Measurements from ENCODE around the gene CCM2.

CCM2 gene

DNA sequence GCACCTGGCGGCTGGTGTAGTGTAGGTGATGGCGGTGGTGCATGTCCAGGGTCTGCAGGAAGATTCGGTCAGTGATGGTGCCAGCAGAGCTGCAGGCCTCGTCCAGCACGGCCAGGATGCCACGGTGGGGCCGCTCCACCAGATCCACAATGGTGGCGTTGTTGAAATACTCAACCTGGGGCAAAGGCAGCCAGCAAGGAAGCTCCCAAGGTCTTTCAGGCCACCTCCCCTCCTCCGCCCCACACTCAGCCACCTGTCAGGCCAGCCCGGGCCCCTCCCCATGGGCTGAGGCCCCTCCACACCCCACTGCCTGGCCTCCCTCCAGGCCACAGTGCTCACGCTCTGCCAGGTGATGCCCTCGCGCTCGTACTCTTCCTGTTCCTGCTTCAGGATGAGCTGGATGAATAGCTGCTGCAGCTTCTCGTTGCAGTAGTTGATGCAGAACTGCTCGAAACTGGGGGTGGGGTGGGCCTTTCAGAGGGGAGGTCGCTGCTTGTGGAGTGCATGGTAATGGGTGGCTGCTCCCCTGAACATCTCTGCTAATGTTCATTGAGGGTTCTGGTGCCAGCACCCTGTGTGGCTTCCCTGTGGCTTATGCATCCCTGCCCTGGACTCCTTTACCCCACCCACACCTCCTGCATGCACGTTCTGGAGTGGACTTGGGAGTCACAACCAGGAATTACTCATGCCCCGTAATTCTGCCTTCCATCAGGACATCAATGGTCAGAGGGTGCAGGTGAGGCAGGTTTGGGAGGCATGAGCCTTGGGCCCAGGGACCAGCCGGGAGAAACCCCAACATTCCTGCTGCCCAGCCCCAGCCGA, 30.1 kb upstream of the CCM2 start:
- DNase-seq, result peak in 1 of 2 experiments; percentile 20

DNA sequence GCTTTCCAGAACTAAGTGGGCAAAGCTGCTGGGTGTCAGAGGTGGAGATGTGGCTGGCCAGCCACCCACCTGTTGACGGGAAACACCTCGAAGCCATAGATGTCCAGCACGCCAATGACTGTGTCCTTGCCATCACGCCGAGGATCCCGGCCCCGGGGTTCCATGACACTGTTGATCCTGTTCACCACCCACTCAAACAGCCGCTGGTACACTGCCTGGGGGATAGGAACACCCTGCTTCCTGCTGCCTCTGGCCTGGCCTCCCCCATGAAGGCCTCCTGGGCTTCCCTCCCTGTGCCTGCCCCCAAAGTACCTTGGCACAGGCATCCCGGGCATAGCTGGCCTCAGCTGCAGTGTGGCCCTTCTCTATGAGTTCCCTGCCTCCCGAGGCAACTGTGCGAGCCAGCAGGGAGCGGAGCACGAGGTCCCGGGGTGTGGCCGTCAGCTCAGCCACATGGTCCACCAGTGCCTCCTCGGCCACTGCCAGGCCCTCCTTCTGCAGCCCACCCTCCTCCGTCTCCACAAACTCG, 29.4 kb upstream of the CCM2 start:
- no peak for DNase-seq

DNA sequence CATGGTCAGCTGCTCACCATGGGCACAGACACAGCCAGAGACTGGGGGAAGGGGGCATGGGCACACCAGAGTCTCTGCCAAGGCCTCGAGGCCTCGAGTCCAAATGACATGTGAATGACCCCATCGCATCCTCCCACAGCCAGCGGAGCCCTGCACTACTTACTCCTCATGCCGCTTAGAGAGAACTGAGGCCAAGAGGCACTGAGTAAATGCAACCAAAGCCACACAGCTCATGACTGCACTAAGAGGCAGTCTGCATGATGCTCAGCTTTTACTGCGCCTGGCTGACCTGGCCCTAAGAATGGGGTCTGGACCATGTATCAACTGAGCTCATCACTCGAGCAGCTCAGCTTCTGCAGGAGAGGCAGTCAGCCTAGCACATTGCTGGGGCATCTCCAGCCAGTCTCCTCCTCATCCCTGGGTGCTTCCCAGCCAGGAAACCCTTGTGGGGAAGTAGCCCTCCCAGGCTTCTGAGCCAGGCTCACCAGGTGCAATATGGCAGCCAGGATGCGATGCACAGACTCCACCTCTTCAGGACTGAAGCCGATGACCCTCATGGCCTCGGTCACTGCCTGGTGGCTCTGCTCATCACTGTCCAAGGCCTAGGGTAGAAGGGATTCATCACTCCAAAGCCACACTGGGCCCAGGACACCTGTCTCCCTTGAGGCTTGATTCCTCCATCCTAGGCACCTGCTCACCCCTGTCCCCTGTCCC, 28.7 kb upstream of the CCM2 start:
- DNase-seq, result no peak

DNA sequence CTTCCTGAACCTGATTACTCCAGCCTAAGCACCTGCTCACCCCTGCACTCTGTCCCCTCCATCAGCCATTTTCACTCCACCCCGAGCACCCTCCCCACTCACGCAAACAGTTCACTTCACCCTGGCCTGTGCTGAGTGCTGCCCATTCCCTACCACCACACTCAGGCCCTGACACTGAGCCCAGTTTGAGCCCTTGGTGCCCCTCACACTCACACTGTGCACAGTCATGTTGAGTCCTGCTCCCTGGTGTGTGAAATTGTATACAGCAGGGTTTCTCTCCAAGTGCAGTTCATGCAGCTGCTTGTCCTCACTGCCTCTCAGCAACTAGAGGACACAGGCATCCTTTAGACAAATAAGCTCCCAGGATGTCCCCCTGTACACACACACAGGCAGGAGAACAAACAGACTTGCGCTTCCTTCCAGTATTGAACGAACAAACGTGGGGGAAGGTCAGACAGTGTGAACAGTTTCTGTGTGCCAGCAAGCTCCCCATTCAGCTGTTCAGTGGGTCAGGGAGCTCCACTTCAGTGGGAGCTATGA, 28.0 kb upstream of the CCM2 start:
- peak; percentile 24 to 55 for DNase-seq

DNA sequence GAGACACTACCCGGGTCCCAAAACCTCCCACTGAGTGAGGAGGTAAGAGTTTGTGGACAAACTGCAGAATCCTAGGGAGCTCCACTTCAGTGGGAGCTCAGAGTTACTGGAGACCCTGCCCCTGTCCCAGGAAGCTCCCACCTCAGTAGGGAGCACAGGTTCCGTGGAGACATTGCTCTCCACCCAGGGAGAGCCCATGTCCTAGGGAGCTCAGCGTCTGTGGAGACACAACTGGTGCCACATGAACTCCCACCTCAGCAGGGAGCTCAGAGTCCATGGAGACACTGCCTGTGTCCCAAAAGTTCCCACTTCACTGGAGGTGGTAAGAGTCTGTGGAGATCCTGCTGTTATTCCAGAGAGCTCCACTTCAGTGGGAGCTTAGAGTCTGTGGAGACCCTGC, 27.4 kb upstream of the CCM2 start:
- no peak for DNase-seq

DNA sequence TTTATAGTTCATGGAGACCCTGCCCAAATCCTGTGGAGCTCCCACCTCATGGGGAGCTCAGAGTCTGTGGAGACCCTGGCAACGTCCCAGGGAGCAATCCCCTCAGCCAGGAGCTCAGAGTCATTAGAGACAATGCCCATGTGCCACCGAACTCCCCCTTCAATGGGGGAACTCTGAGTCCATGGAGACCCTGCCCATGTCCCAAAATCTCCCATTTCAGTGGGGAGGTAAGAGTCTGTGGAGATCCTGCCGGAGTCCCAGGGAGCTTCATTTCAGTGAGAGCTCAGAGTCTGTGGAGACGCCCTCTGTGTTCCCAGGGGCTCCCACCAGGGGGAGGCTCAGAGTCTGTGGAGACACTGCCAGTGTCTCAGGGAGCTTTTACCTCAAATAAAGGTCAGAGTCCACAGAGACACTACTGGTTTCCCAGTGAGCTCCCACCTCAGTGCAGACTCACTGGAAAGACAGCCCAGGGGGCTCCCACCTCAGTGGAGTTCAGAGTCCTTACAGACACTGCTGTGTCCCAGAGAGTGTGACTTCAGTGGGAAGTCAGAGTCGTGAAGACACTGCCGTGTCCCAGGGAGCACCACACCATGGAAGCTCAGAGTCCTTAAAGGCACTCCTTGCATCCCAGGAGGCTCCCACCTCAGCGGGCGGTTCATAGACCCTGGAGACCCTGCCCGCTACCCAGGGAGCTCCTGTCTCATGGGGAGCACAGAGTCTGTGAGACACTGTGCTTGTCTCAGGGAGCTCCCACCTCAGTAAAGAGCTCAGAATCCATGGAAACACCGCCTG, 26.2 kb upstream of the CCM2 start:
- DNase-seq, result no peak

DNA sequence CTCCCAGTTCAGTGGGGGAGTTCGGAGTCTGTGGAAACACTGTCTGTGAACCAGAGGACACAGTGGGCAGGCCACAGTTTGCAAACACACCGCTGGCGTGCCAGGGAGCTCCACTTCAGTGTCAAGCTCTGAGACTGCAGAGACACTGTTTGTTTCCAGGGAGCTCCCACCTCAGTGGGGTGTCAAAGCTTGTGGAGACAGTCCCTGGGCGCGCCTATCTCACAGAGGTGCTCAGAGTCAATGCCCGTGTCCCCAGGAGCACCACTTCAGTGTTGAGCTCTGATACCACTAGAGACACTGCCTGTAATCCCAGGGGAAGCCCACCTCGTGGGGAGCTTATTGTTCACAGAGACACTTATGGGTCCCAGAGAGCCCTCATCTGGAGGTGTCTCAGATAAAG, 25.5 kb upstream of the CCM2 start:
- DNase-seq, result no peak

DNA sequence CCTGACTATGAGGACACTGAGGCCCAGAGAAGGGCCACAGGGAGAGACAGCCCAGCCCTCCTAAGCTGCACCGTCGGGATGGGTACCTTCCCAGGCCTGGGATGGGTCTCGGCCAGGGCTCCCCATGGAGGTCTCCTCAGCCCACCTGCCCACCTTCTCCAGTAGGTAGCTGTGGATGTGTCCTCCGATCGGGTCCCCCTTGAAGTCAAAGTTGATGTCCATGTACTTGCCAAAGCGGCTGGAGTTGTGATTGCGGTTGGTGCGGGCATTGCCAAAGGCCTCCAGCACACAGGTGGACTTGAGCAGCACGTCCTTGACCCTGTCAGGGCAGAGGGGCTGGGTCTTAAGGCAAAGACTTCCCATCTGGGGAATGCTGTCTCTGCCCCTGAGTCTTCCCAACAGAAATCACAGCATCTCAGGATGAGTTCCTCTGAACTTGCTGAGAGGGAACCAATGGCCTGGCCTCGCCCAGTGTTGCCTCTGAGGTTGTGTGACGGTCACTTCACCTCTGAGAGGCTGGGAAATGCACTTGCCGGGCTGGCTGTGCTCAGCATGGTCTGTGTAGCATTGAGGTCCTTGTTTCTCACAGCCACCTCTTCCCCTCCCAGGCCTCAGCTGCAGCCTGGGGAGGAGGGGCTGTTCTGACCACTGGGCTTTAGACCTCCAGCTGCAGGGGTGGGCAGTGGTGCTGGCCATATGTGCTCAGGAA, 24.5 kb upstream of the CCM2 start:
- DNase-seq, result no peak

DNA sequence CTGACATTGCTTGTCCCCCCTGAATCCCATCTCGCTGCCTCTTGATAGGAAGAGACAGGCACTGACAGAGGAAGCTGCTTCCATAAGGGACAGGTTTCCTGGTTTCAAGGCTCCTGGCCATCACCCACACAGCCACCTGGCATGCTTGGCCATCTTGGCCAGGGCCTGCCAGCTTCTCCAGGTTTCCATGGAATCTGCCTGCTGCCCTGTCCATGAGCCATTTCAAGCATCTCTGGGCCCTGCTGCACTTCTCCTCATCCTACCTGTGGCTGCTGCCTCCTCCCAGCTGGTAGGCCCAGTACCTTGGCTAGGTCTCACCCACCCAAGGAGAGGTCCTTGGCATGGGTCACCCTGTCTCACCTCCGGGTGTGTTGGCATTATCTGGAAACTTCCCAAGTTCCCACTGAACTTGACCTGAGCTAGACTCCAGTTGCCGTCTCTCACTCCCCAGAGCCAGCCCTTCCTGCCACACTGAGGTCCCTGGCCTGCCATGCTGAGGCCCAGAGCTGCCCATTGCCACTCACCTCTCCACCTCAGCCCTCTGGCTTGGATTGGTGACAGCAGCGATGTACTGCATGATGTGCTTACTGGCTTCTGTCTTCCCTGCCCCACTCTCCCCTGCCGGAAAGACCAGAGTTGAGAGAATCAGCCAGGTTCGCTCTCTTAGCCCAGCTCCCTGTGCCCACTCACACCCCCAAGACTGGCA, 23.8 kb upstream of the CCM2 start:
- no peak for DNase-seq

DNA sequence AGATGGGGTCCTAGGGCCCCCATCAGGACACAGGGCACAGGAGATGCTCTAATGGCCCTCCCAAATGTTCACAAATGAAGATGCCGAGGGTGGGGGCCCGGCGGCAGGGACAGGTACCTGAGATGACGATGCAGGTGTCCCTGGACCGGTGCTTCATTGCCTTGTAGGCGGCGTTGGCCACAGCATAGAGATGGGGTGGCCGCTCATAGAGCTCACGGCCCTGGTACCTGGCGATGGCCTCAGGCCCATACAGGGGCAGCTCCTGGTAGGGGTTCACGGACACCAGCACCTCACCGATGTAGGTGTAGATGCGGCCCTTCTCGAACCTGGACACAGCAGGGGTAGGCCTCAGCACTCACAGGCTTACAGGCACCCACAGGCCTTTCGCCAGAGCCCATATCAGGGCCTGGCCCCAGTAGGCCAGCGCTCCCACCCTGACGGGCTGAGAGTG, 23.2 kb upstream of the CCM2 start:
- DNase-seq, result no peak

DNA sequence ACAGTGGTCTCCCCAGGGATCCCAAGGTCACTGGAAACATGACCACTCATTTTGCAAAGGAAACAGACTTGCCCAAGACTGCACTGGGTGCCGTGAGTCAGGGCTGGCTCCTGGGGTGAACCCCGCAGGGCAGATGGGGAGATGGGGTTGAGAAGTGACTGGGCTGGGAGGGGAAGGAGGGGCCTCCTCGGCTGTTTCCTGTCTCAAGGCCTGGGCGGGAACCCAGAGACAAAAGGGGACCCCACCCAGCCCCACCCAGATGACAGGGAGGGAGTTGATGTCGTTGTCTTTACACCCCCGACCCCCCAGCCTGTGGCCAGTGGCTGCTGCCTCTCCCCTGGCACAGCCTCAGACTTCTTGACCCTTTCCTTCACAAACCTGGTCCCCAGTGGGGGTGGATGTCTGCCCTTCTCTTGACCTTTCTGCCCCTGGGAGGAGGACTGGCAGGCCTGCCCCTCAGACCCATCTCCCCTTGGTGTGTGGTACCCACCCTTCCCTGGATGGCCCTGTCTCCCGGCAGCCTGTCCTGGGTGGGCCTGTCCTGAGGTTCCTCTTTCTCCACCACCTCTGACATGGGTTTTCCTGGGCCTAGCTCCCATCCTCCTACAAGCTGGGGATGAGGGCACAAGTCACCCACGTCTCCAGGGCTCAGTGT, 22.6 kb upstream of the CCM2 start:
- DNase-seq, result no peak

DNA sequence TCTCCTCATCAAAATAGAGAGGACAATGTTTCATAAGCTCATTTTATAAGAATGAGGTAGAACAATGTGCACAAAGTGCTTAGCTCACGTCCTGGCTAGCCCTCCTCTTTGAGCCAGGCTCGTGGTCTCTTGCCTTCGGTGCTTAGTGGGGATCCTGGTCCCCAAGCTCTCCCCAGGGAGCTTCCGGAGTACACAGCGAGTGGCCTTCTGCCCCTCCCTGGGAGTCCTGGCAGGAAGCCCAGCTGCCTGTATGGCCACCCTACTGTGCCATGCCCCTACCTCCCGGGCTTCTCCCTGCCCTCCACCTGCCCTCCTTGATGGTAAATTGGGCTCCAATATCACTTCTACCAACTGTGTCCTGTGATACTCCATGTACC, 22.1 kb upstream of the CCM2 start:
- DNase-seq, result peak; percentile 55 to 70

DNA sequence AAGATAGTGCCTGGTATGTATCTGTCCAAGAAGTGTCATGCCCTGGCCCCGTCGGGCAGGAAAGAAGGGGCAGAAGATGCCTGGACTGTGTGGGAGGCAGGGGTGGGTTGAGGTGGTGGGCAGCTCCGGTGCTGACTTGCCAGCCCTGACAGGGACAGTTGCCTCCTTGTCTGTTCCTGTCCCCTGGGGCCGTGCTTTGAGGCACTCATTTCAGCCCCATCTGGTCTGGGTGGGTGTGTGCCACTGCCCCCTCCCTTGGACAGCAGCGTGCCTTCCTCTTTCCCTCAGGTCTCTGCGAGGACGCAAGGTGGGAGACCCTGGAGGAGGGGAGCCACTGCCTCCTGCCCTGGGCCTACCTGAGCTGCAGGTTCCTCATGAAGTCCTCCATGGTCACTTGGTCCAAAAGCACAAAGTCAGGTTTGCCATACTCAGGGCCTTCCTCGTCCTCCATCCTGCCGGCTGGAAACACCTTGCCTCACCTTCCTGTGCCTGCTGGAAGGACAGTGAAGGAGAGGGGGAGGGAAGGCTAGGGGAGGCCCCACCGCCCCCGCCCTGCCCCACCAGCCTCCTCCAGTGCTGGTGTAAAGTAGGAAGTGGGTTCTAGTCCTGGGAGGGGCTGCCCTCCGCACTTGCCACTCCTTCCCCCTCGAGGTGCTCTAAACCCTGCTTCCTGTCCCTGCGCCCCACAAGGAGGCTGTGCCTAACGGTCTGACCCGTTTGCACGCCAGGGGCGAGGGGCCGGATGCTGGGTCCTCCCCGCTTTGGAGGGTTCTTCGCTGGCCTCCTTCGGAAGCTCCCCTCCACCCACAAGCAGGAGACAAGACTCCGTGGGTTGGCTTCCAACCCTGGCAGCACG, 21.3 kb upstream of the CCM2 start, which contains the start of gene MYO1G:
TSS of gene MYO1G (minus strand) at position 505 of the 856 bp plus-strand sequence. CDS start at position 451, 54 bp downstream.
- no peak for DNase-seq

DNA sequence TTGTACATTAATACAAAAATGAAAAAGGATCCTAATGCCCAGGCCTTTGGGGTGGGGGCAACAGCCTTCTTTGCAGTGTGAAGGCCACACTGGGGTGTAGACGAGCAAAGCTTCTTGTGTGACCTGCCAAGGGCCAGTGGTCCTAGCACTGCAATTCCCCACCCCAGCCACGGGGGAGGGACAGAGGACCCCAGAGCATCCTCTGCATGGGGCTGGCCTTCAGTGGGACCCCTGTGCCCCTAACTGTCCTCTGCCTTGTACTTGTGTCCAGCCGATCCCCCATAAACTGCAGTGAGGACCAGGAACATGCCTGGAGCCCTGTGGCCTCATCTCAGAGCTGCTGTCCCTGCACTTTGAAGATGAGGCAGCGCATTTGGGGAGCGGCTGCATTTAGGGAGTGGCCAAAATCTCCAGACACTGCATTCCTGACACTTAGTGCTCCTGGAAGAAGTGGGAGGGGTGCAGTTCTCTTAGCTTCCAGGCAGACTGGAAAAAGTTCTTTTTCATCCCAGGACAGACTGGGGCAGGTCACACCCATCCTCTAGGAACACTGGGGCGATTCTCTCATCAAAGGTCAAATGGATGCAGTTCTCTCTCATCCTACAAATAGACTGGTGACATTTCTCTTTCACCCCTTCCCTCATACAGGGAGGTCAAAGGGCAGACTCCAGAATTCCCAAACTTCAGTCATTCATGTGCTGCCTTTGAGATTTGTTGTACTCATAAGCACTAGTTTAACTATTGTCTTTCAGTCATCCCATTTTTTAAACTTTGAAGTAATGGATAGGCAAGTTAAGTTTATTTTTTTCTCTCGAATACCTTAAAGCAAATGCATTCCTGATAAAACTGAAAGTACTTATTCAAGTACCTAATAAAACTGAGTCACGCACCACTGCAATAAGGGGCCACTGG, 20.3 kb upstream of the CCM2 start:
- no peak for DNase-seq

DNA sequence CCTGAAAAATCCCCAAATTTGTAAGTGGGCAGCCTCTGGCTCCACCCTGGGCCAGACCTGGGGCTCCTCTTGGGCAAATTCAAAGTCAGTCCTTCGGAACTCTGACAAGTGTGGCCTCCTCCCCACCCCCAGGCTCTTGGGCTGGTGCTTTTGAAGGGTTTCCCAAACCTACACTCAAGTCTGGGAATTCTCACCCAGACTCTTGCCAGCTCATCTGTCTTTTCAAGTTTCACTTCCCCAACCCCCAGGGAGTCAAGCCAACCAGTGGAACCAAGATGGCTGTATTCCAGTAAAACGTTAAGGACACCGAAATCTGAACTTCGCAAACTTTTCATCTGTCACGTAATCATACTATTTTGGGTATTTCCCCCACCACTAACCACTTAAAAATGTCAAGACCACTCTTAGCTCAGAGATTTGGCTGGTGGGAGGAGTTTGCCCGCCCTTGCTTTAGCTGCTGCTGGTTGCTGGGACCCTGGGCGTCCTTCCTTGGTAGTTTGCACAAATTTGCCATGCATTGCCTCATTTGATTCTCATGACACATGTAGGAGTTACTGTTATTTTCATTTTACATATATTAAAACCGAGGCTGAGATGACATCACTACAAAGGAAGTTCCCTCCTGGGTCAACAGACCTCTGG, 19.5 kb upstream of the CCM2 start:
- DNase-seq, result no peak

DNA sequence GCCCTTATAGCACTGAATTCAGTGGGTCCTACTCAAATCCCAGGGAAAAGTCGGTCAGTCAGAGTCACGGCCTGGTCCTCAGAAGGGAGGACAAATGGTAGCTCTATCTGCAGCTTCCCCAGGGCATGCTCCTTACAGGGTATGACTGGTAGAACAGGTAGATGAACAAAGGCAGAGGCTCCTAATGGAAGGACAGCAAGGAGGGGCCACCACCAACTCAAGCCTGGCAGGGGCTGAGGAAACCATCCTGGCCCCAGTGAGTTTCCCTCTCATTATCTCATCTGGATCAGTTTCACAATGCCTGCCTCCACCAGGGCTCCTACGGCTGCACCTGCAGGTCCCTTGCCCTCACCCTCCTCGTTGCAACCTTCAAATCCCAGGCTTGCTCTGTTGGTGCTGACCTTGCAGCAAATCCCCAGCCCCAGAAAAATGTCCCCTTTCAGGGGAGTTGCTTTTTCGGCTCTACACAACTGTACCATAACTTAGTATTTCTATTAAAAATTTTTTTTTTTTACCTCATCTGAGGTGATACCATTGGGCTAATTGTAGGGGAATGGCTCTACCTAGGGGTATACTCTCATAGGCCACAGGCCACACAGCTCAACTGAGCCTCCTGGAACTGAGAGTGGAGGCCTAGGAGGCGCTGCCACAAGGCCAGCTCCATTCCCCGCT, 18.8 kb upstream of the CCM2 start:
- DNase-seq, result no peak

DNA sequence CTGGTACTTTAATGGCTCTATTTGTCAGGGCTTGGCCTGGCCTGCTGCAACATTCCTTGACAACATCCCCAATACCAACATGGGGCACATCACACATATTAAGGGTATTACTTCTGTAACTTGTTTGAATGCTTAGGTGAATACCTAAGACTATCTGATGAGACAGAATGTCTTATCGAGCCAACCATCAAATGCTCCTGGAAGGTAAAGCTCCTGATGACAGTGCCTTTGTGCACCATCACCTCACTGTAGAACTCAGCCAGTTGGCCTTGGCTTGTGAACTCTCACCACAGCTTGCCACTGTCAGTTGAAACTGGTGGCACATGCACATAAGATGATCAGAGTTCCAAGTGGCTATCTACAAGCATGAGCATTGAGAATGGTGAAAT, 17.5 kb upstream of the CCM2 start:
- no peak for DNase-seq

DNA sequence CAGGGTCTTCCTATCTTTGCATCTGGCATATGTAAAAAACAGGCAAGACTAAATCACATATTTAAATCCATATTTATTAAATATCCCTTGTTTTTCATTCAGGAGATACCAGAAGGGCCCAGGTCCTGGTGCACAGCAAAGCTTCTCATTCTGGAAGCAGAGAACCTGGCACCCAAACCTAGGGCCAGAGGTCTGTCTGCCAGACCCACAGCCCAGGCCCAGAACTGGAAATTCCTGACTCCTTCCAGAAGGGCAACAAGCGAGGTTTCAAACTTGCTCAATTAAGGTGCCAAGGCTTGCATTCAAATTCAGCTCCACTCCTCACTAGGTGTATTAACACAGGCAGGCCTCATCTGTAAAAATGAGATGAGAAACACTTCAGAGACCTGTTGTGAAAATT, 17.0 kb upstream of the CCM2 start:
- no peak for DNase-seq

Measured in NCI-H2081 (cell line).